Activated B cell treated with CpG ODN at 0.5 μM for 24 hours (primary cell): ENCODE data around the gene NFASC. TPM values are rescaled to one million over a fixed set of nuclear protein-coding genes. Genes with fewer than 3 reads are reported as not detected.

Experiments
- ATAC-seq: fragments of 200-7000 bp; cut with Tn5 transposase; one replicate; pipeline ENCODE4 v1.10.0; 2021; ENCODE audit warnings: low read depth, mild to moderate bottlenecking, moderate library complexity
- CTCF ChIA-PET: fragments of 350-600 bp; sonication (Branson Sonifier 250); formaldehyde crosslinking; loops from one replicate; lab custom pipeline; 2021; ENCODE audit warnings: antibody characterized with exemption; lab: Charles Lee
- POLR2A ChIA-PET: fragments of 350-600 bp; sonication (Branson Sonifier 250); formaldehyde crosslinking; loops from one replicate; lab custom pipeline; 2021; ENCODE audit warnings: antibody characterized with exemption; lab: Charles Lee
- DNase-seq: peaks from one replicate; pipeline ENCODE4 v3.0.0; 2022
- H3K27ac Mint-ChIP-seq: one replicate; pipeline ENCODE4 v1.8.0; 2020; ENCODE audit warnings: mixed read lengths
- H3K27me3 Mint-ChIP-seq: one replicate; pipeline ENCODE4 v1.8.0; 2021; ENCODE audit warnings: mixed read lengths
- H3K36me3 Mint-ChIP-seq: one replicate; pipeline ENCODE4 v1.8.0; 2021; ENCODE audit warnings: low read depth, mixed read lengths
- H3K4me1 Mint-ChIP-seq: one replicate; pipeline ENCODE4 v1.8.0; 2021; ENCODE audit warnings: mixed read lengths
- H3K4me3 Mint-ChIP-seq: one replicate; pipeline ENCODE4 v1.8.0; 2020; ENCODE audit warnings: mild to moderate bottlenecking, mixed read lengths
- H3K9me3 Mint-ChIP-seq: one replicate; pipeline ENCODE4 v1.8.0; 2020; ENCODE audit warnings: mixed read lengths
- CTCF ChIP-seq: fragments of 200-600 bp; IDR thresholded peaks from one replicate; pipeline ENCODE4 v1.8.0; 2022; ENCODE audit warnings: antibody characterized with exemption, mild to moderate bottlenecking
- intact Hi-C: fragments of 100-400 bp; cut with micrococcal nuclease; formaldehyde crosslinking; loops from one replicate; pipeline ENCODE4 v1.15.1; 2024
- total RNA-seq: library from RNA; stranded (reverse); gene quantifications from 2 replicates; pipeline ENCODE4 v1.2.3, GENCODE V29; 2022

NFASC gene
- total RNA-seq, 1 donor from 2014 or later: 0.07 TPM

DNA sequence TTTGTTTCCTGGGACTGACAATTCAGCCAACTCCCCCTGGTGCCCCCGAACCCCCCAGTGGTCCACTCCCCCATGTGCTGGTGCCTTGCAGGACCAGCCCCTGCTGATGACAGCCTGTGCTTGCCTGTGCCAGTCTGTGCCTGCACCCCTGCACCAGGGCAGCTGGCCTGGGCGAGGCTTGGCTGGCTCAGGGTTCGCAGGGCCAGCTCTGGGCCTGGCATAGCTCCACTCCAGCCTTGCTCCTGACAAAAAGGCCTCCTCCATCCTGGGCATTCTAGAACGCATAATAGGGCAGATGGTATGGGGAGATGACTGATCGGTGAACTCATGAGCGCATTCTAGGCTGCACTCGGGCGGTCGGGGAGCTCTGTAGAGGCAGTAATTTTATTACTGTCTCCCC, 177.7 kb downstream of the NFASC start:
- ATAC-seq (no peak), DNase-seq (no peak)
- Mint-ChIP-seq H3K27me3 (peaks cover 39% of the 10 kb centered on the region), H3K27ac (no peak overlapping the region), H3K4me1 (no peaks in the 10 kb centered on the region), H3K36me3 (no peaks in the 10 kb centered on the region), H3K4me3 (no peak overlapping the region), H3K9me3 (no peaks in the 10 kb centered on the region)
- intact Hi-C loops: no loop called here
- ChIA-PET POLR2A (no interaction called here), CTCF (interaction anchor here (1.0 kb wide), 1 partner anchor 59 kb away, joined by 4 read pairs; no protein-coding TSS in a partner anchor)
- no peak for TF ChIP-seq CTCF

DNA sequence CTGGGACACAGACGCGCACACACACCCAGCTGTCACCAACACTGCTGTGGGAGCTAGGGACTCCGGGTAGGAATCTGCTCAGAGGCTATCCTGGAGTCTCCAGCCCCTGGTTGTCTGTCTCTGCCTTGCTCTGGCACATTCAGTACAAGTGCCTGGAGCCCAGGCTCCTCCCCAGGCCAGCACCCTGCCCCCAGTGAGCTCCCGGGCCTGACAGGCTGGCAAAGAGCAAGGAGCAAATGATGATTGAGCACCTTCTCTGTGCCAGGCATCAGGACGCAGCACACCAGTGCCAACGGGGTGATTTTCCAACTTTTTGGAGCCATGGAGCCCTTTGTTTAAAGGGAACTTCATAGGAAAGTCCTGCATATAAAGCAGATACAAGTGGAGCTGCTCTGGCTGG, 178.8 kb downstream of the NFASC start:
- no peak for TF ChIP-seq CTCF
- Mint-ChIP-seq H3K4me3 (no peak overlapping the region), H3K9me3 (no peaks in the 10 kb centered on the region), H3K27ac (no peak overlapping the region), H3K4me1 (no peaks in the 10 kb centered on the region), H3K36me3 (no peaks in the 10 kb centered on the region), H3K27me3 (peaks cover 34% of the 10 kb centered on the region)
- ATAC-seq (no peak), DNase-seq (no peak)
- intact Hi-C loops: no loop called here
- POLR2A ChIA-PET: no interaction called here
- CTCF ChIA-PET: no interaction called here

- ChIA-PET CTCF (interaction anchor here (1.0 kb wide), 1 partner anchor 9 kb away, joined by 6 read pairs; no protein-coding TSS in a partner anchor), POLR2A (no interaction called here)
- no peaks in the 10 kb centered on the region for H3K36me3 Mint-ChIP-seq
- TF ChIP-seq CTCF: no peak
- intact Hi-C loops: no loop called here
- no peak overlapping the region for H3K4me3 Mint-ChIP-seq
- H3K4me1 Mint-ChIP-seq: no peaks in the 10 kb centered on the region
- ATAC-seq: no peak
- H3K9me3 Mint-ChIP-seq: no peaks in the 10 kb centered on the region
- peaks cover 12% of the 10 kb centered on the region for H3K27me3 Mint-ChIP-seq
- no peak for DNase-seq
- H3K27ac Mint-ChIP-seq: no peak overlapping the region
Measured at GRCh38 chr1:205052690-205053089, 182.0 kb downstream of the NFASC start.

- Mint-ChIP-seq H3K27ac (no peak overlapping the region), H3K4me3 (no peak overlapping the region), H3K9me3 (no peaks in the 10 kb centered on the region), H3K36me3 (no peaks in the 10 kb centered on the region), H3K4me1 (no peaks in the 10 kb centered on the region), H3K27me3 (peaks cover 9% of the 10 kb centered on the region)
- no peak for TF ChIP-seq CTCF
- ChIA-PET CTCF (interaction anchor here (1.0 kb wide), 1 partner anchor 8 kb away, joined by 6 read pairs; no protein-coding TSS in a partner anchor), POLR2A (no interaction called here)
- intact Hi-C loops: no loop called here
- ATAC-seq (no peak), DNase-seq (no peak)
Measured at GRCh38 chr1:205053296-205053695, 182.6 kb downstream of the NFASC start.

GRCh38 chr1:205054013-205054412, 183.4 kb downstream of the NFASC start:
- Mint-ChIP-seq H3K9me3 (no peaks in the 10 kb centered on the region), H3K27ac (no peak overlapping the region), H3K36me3 (no peaks in the 10 kb centered on the region), H3K27me3 (peaks cover 9% of the 10 kb centered on the region), H3K4me3 (no peak overlapping the region), H3K4me1 (no peaks in the 10 kb centered on the region)
- TF ChIP-seq CTCF: no peak
- ATAC-seq (no peak), DNase-seq (no peak)
- CTCF ChIA-PET: no interaction called here
- intact Hi-C loops: no loop called here
- POLR2A ChIA-PET: no interaction called here
